Prostate gland (tissue), 2 donors: Measurements from ENCODE around the gene GRK3.

Source experiments
- POLR2A ChIP-seq: fragments of 450-650 bp; IDR thresholded peaks from one replicate; pipeline ENCODE4 v1.6.1; 2016; ENCODE audit warnings: antibody characterized with exemption, mild to moderate bottlenecking
- POLR2AphosphoS5 ChIP-seq: sonication (generic); formaldehyde crosslinking; IDR thresholded peaks from one replicate; pipeline ENCODE4 v1.6.1; 2017; ENCODE audit warnings: antibody characterized with exemption
- TF ChIP-seq, protein P1 (sequence below), 4 experiments: fragments of 200-600 bp in 2 of 4; fragments of 450-650 bp in 2 of 4; sonication (generic) in 2 of 4; IDR thresholded peaks; 1 replicate in 3 of 4; 2 replicates in 1 of 4; pipeline ENCODE4 v1.5.1; 2016 to 2019; ENCODE audit warnings: antibody characterized with exemption in 4 of 4, mild to moderate bottlenecking in 2 of 4, moderate library complexity in 2 of 4

DNA sequence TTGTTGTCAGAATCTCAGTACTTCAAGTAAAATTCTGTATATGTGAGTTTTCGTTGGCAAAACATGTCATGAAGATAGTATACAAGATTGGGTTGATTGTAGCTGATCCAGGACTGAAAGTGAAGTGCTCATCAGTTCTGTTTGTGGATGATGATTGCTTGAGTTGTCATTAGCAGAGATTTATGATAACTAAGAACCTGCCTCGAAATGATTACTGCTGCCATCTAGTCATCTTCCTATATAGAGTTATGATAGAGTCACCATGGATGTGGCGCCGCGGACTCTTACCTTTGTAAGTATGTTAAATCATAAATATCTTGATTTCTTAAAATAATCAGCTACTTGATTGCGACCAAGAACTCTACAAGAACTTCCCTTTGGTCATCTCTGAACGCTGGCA lies 149.6 kb downstream of the GRK3 start:
- TF ChIP-seq POLR2A (no peak), POLR2AphosphoS5 (no peak)
- TF ChIP-seq, protein P1, sequence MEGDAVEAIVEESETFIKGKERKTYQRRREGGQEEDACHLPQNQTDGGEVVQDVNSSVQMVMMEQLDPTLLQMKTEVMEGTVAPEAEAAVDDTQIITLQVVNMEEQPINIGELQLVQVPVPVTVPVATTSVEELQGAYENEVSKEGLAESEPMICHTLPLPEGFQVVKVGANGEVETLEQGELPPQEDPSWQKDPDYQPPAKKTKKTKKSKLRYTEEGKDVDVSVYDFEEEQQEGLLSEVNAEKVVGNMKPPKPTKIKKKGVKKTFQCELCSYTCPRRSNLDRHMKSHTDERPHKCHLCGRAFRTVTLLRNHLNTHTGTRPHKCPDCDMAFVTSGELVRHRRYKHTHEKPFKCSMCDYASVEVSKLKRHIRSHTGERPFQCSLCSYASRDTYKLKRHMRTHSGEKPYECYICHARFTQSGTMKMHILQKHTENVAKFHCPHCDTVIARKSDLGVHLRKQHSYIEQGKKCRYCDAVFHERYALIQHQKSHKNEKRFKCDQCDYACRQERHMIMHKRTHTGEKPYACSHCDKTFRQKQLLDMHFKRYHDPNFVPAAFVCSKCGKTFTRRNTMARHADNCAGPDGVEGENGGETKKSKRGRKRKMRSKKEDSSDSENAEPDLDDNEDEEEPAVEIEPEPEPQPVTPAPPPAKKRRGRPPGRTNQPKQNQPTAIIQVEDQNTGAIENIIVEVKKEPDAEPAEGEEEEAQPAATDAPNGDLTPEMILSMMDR (IDR thresholded peaks at IDR 0.05) = no peak
